H1 (cell line): ENCODE measurements around the gene POLR1H. TPM values are rescaled to one million over a fixed set of nuclear protein-coding genes. Genes with fewer than 3 reads are reported as not detected.

Experiments
- CTCF ChIA-PET: fragments of 300-600 bp; sonication (Branson Sonifier 250); formaldehyde crosslinking; loops from one replicate; lab custom pipeline; 2021; ENCODE audit not compliant: partially characterized antibody; lab: Charles Lee
- POLR2A ChIA-PET: fragments of 300-600 bp; sonication (Branson Sonifier 250); formaldehyde crosslinking; loops from one replicate; lab custom pipeline; 2021; ENCODE audit warnings: inconsistent platforms; ENCODE audit not compliant: partially characterized antibody; lab: Charles Lee
- DNase-seq, 2 experiments: peaks; one replicate each; pipeline versions ENCODE4 v3.0.0 to v3.0.0-alpha.2; 2010 to 2022; ENCODE audit warnings: low spot score in 2 of 2, low read depth in 1 of 2, mixed read lengths in 1 of 2
- FAIRE-seq: peaks from 2 replicates; lab custom pipeline; 2011; peaks lifted over from hg19 to GRCh38; lab: Jason Lieb, UNC
- H2AFZ ChIP-seq: 2 replicates; pipeline ENCODE4 v1.8.1; 2012; ENCODE audit warnings: low read length, inconsistent platforms
- H2AK5ac ChIP-seq: 2 replicates; pipeline ENCODE4 v1.6.1; 2013; ENCODE audit warnings: low read depth, low read length
- H2BK120ac ChIP-seq: replicated peaks from 2 replicates; pipeline ENCODE3; 2013; ENCODE audit warnings: low read depth, low read length, inconsistent platforms
- H2BK12ac ChIP-seq: 2 replicates; pipeline ENCODE4 v1.6.1; 2013; ENCODE audit warnings: low read depth, low read length
- H2BK15ac ChIP-seq: 2 replicates; pipeline ENCODE4 v1.6.1; 2013; ENCODE audit warnings: low read length
- H2BK20ac ChIP-seq: 2 replicates; pipeline ENCODE4 v1.6.1; 2013; ENCODE audit warnings: low read length
- H2BK5ac ChIP-seq: 2 replicates; pipeline ENCODE4 v1.6.1; 2013; ENCODE audit warnings: low read depth, low read length
- H3K14ac ChIP-seq: 2 replicates; pipeline ENCODE4 v1.6.1; 2013; ENCODE audit warnings: inconsistent platforms; ENCODE audit not compliant: insufficient read length
- H3K18ac ChIP-seq: 2 replicates; pipeline ENCODE4 v1.6.1; 2013; ENCODE audit warnings: low read length; ENCODE audit errors: extremely low read depth
- H3K23ac ChIP-seq: 2 replicates; pipeline ENCODE4 v1.6.1; 2013; ENCODE audit warnings: inconsistent platforms; ENCODE audit not compliant: insufficient read length
- H3K23me2 ChIP-seq: 2 replicates; pipeline ENCODE4 v1.6.1; 2013; ENCODE audit warnings: low read depth, low read length
- H3K27ac ChIP-seq: 2 replicates; pipeline ENCODE4 v1.6.1; 2011; ENCODE audit warnings: low read depth, low read length, inconsistent platforms
- H3K27me3 ChIP-seq, 4 experiments: replicated peaks in 1 of 4; 1 replicate in 1 of 4; 2 replicates in 3 of 4; pipeline versions ENCODE4 v1.6.1 to v1.8.1; 2011 to 2013; ENCODE audit warnings: low read length in 3 of 4, mild to moderate bottlenecking in 3 of 4, inconsistent platforms in 2 of 4, mixed read lengths in 2 of 4, moderate library complexity in 1 of 4; ENCODE audit not compliant: control insufficient read depth in 3 of 4, insufficient read depth in 3 of 4; ENCODE audit errors: extremely low read depth in 1 of 4
- H3K36me3 ChIP-seq, 4 experiments: 2 replicates each; pipeline versions ENCODE4 v1.6.1 to v1.8.1; 2011 to 2013; ENCODE audit warnings: mild to moderate bottlenecking in 4 of 4, low read length in 3 of 4, moderate library complexity in 2 of 4, control low read depth in 1 of 4, inconsistent platforms in 1 of 4; ENCODE audit not compliant: insufficient read depth in 4 of 4, control insufficient read depth in 2 of 4
- H3K4ac ChIP-seq: replicated peaks from 2 replicates; pipeline ENCODE3; 2013; ENCODE audit warnings: low read length, low read depth, mixed read lengths, inconsistent platforms; ENCODE audit not compliant: insufficient read length
- H3K4me1 ChIP-seq, 4 experiments: replicated peaks in 1 of 4; 1 replicate in 1 of 4; 2 replicates in 3 of 4; pipeline versions ENCODE4 v1.6.1 to v1.8.1; 2011 to 2013; ENCODE audit warnings: low read length in 3 of 4, inconsistent platforms in 2 of 4, mixed read lengths in 1 of 4; ENCODE audit not compliant: insufficient read depth in 4 of 4, control insufficient read depth in 3 of 4
- H3K4me2 ChIP-seq, 2 experiments: 2 replicates each; pipeline versions ENCODE4 v1.6.1 to v1.8.1; 2011 to 2013; ENCODE audit warnings: low read depth in 2 of 2, low read length in 2 of 2, control low read depth in 1 of 2, inconsistent platforms in 1 of 2, mild to moderate bottlenecking in 1 of 2; ENCODE audit not compliant: insufficient read depth in 1 of 2
- H3K4me3 ChIP-seq, 4 experiments: fragments of 200-600, 300-600 bp in 1 of 4; sonication (generic), shearing (Covaris generic), sonication (Bioruptor Twin) in 1 of 4; 2 replicates each; pipeline versions ENCODE4 v1.5.1 to v1.8.1; 2011 to 2016; ENCODE audit warnings: low read length in 4 of 4, low read depth in 3 of 4, control low read depth in 2 of 4, inconsistent platforms in 2 of 4, mild to moderate bottlenecking in 2 of 4, mixed read lengths in 1 of 4, moderate library complexity in 1 of 4; ENCODE audit not compliant: insufficient read depth in 2 of 4; ENCODE audit errors: extremely low read depth in 1 of 4
- H3K56ac ChIP-seq: replicated peaks from 2 replicates; pipeline ENCODE3; 2013; ENCODE audit warnings: low read depth, mild to moderate bottlenecking, mixed read lengths, low read length, inconsistent platforms; ENCODE audit not compliant: insufficient read length
- H3K79me1 ChIP-seq: 2 replicates; pipeline ENCODE4 v1.6.1; 2013; ENCODE audit warnings: low read depth, low read length, control low read depth
- H3K79me2 ChIP-seq, 2 experiments: 2 replicates each; pipeline versions ENCODE4 v1.6.1 to v1.8.1; 2012 to 2013; ENCODE audit warnings: low read length in 2 of 2, mild to moderate bottlenecking in 2 of 2, inconsistent platforms in 1 of 2; ENCODE audit not compliant: insufficient read depth in 2 of 2, control insufficient read depth in 1 of 2
- H3K9ac ChIP-seq, 4 experiments: replicated peaks in 1 of 4; 1 replicate in 1 of 4; 2 replicates in 3 of 4; pipeline versions ENCODE4 v1.6.1 to v1.8.1; 2011 to 2013; ENCODE audit warnings: low read depth in 3 of 4, low read length in 3 of 4, control low read depth in 2 of 4, mild to moderate bottlenecking in 2 of 4, moderate library complexity in 2 of 4, inconsistent platforms in 1 of 4; ENCODE audit errors: extremely low read depth in 1 of 4
- H3K9me3 ChIP-seq, 2 experiments: 2 replicates each; pipeline versions ENCODE4 v1.6.1 to v1.8.1; 2012 to 2013; ENCODE audit warnings: mild to moderate bottlenecking in 2 of 2, moderate library complexity in 2 of 2, control low read depth in 1 of 2, inconsistent platforms in 1 of 2, low read depth in 1 of 2, low read length in 1 of 2, mixed read lengths in 1 of 2; ENCODE audit not compliant: insufficient read depth in 2 of 2
- H4K20me1 ChIP-seq, 2 experiments: replicated peaks in 1 of 2; 2 replicates each; pipeline versions ENCODE3 to v1.8.1; 2011 to 2013; ENCODE audit warnings: inconsistent platforms in 2 of 2, low read length in 2 of 2, mild to moderate bottlenecking in 1 of 2; ENCODE audit not compliant: insufficient read depth in 2 of 2, control insufficient read depth in 1 of 2
- H4K5ac ChIP-seq: 2 replicates; pipeline ENCODE4 v1.6.1; 2013; ENCODE audit warnings: low read length, low read depth, mixed read lengths, inconsistent platforms; ENCODE audit not compliant: insufficient read length
- H4K8ac ChIP-seq: 2 replicates; pipeline ENCODE4 v1.8.0; 2013; ENCODE audit warnings: mild to moderate bottlenecking, moderate library complexity, low read length, inconsistent platforms; ENCODE audit not compliant: insufficient read depth; ENCODE audit errors: extremely low read depth
- H4K91ac ChIP-seq: replicated peaks from 2 replicates; pipeline ENCODE3; 2013; ENCODE audit warnings: low read length, mixed read lengths, inconsistent platforms; ENCODE audit not compliant: insufficient read length
- CEBPB ChIP-seq: IDR thresholded peaks from 2 replicates; pipeline ENCODE4 v1.6.1; 2012; ENCODE audit warnings: low read depth, low read length
- CHD2 ChIP-seq: IDR thresholded peaks from 2 replicates; pipeline ENCODE4 v1.6.1; 2012; ENCODE audit warnings: low read length, improper control_type of control experiment
- EP300 ChIP-seq, 2 experiments: IDR thresholded peaks; 1 replicate in 1 of 2; 2 replicates in 1 of 2; pipeline ENCODE4 v1.6.1; 2011 to 2012; ENCODE audit warnings: low read depth in 2 of 2, low read length in 2 of 2, mild to moderate bottlenecking in 2 of 2, borderline replicate concordance in 1 of 2, inconsistent platforms in 1 of 2, moderate library complexity in 1 of 2
- GTF2F1 ChIP-seq: IDR thresholded peaks from 2 replicates; pipeline ENCODE4 v1.6.1; 2012; ENCODE audit warnings: low read depth, low read length, improper control_type of control experiment, borderline replicate concordance
- KDM1A ChIP-seq: fragments of 200-600, 300-600 bp; sonication (generic); IDR thresholded peaks from 2 replicates; pipeline ENCODE4 v1.7.1; 2016; ENCODE audit warnings: mild to moderate bottlenecking, low read length, borderline replicate concordance
- KDM5A ChIP-seq: fragments of 200-600 bp; IDR thresholded peaks from 2 replicates; pipeline ENCODE4 v1.7.1; 2012; ENCODE audit warnings: mild to moderate bottlenecking, low read length, inconsistent platforms, mixed read lengths
- MAX ChIP-seq: IDR thresholded peaks from 2 replicates; pipeline ENCODE4 v1.6.1; 2012; ENCODE audit warnings: inconsistent platforms
- POLR2AphosphoS5 ChIP-seq: IDR thresholded peaks from 2 replicates; pipeline ENCODE4 v1.6.1; 2011; ENCODE audit warnings: low read depth, low read length
- RBBP5 ChIP-seq: IDR thresholded peaks from 2 replicates; pipeline ENCODE4 v1.7.1; 2012; ENCODE audit warnings: low read depth, mild to moderate bottlenecking, inconsistent platforms, low read length, moderate library complexity, borderline replicate concordance
- SIX5 ChIP-seq: IDR thresholded peaks from 2 replicates; pipeline ENCODE4 v1.6.1; 2011; ENCODE audit warnings: mild to moderate bottlenecking, low read depth, low read length
- SP4 ChIP-seq: IDR thresholded peaks from 2 replicates; pipeline ENCODE4 v1.6.1; 2012; ENCODE audit warnings: low read length, inconsistent platforms
- SUZ12 ChIP-seq: fragments of 200-600 bp; sonication (generic); IDR thresholded peaks from 2 replicates; pipeline ENCODE4 v1.6.1; 2012; ENCODE audit warnings: mild to moderate bottlenecking, inconsistent platforms, low read length, moderate library complexity, mixed read lengths
- TEAD4 ChIP-seq: IDR thresholded peaks from 2 replicates; pipeline ENCODE4 v1.6.1; 2012; ENCODE audit warnings: low read depth, low read length, inconsistent platforms, mixed read lengths
- WGBS, 2 experiments: shearing (Covaris generic) in 1 of 2; methylation state at CpG; one replicate each; pipeline versions ENCODE4 v1.1.6 to v1.1.7; 2013 to 2015; ENCODE audit warnings: low lambda C conversion rate in 2 of 2, mixed read lengths in 2 of 2, inconsistent platforms in 1 of 2, low coverage in 1 of 2, missing lambda C conversion rate in 1 of 2; ENCODE audit not compliant: insufficient replicate concordance in 2 of 2, insufficient coverage in 1 of 2, insufficient read length in 1 of 2; ENCODE audit errors: extremely low coverage in 1 of 2, missing lambda C conversion rate in 1 of 2; 5-methylcytosine and 5-hydroxymethylcytosine counted together
- polyA plus RNA-seq, 7 experiments: library from polyadenylated mRNA; depleted of rRNA in 3 of 7; stranded (reverse) in 5 of 7; unstranded in 2 of 7; fragments of >200 nt in 5 of 7; fragments of 200-250 nt in 2 of 7; gene quantifications; 1 replicate in 5 of 7; 2 replicates in 1 of 7; 4 replicates in 1 of 7; pipeline versions ENCODE4 v1.2.1 to v1.2.3, GENCODE V29; 2011 to 2013; ENCODE audit warnings: missing spikeins in 2 of 7, mixed read lengths in 2 of 7
- total RNA-seq: library from RNA; stranded (reverse); fragmentation: NEBNext Ultra II Directional; extraction: Animal tissue kit (Norgen Biotek cat#: 25700); gene quantifications from 2 replicates; pipeline ENCODE4 v1.2.1, GENCODE V29; 2021

The POLR1H gene
- total and polyA plus RNA-seq, 2 of the 8 experiments (the other 6 are each of a cell fraction or from before 2014, with no cell fraction given), result 31.5 to 82.2 TPM

- no peaks in the 10 kb centered on the region for H3K9me3 ChIP-seq
- H3K9ac ChIP-seq, result no peak overlapping the region
- no peak overlapping the region for H2BK12ac ChIP-seq
- H2BK5ac ChIP-seq, result no peak overlapping the region
- no peak overlapping the region for H3K14ac ChIP-seq
- H3K4ac ChIP-seq, result no peak overlapping the region
- H2BK15ac ChIP-seq, result no peak overlapping the region
- H3K79me1 ChIP-seq, result no peaks in the 10 kb centered on the region
- no peak overlapping the region for H2BK120ac ChIP-seq
- H3K27ac ChIP-seq, result no peak overlapping the region
- no peak overlapping the region for H4K8ac ChIP-seq
- FAIRE-seq (no peak), DNase-seq (no peak)
- H3K18ac ChIP-seq, result no peak overlapping the region
- POLR2A ChIA-PET, result no interaction called here
- H3K23me2 ChIP-seq, result 0 out of 2 replicates have a peak, but pooled peaks cover 1% of the 10 kb centered on the region
- no peaks in the 10 kb centered on the region for H3K79me2 ChIP-seq
- H2AFZ ChIP-seq, result no peak overlapping the region
- H3K4me3 ChIP-seq, result no peak overlapping the region
- 79% methylated on average over 4 of the region's 5 CpGs; no CpG with 5 or more reads in 1 of the 2 experiments for WGBS, 2 experiments
- peaks cover 0 to 5% (median 0%) of the 10 kb centered on the region in 4 experiments; a peak in 2 of 7 replicates for H3K4me1 ChIP-seq
- no peak overlapping the region for H3K56ac ChIP-seq
- H3K36me3 ChIP-seq, result no peaks in the 10 kb centered on the region
- no peaks in the 10 kb centered on the region for H4K20me1 ChIP-seq
- no peak overlapping the region for H2AK5ac ChIP-seq
- H4K91ac ChIP-seq, result no peak overlapping the region
- peaks cover 4 to 25% (median 15%) of the 10 kb centered on the region in 4 experiments for H3K27me3 ChIP-seq
- H4K5ac ChIP-seq, result no peak overlapping the region
- no peak overlapping the region for H2BK20ac ChIP-seq
- CTCF ChIA-PET, result interaction anchor here (0.8 to 4.5 kb wide), 6 partner anchors 8 to 74 kb away, joined by 3 to 23 read pairs (median 4); no protein-coding TSS in a partner anchor
- H3K4me2 ChIP-seq, result no peak overlapping the region
- H3K23ac ChIP-seq, result no peak overlapping the region
- TF ChIP-seq GTF2F1, result no peak
- TF ChIP-seq CEBPB, result no peak
- TF ChIP-seq SIX5, result no peak
- no peak for TF ChIP-seq EP300 (IDR thresholded peaks at IDR 0.05; ENCODE audit: borderline replicate concordance in 1 of 2, low read depth in 2 of 2, low read length in 2 of 2)
- TF ChIP-seq SUZ12, result no peak
- TF ChIP-seq CHD2, result no peak
- no peak for TF ChIP-seq SP4
- TF ChIP-seq KDM1A, result no peak
- TF ChIP-seq POLR2AphosphoS5, result no peak
- TF ChIP-seq KDM5A, result no peak
- no peak for TF ChIP-seq RBBP5
- TF ChIP-seq TEAD4, result no peak
- no peak for TF ChIP-seq MAX
Measured at GRCh38 chr6:30093951-30094661, 33.0 kb downstream of the POLR1H start.
